GM12891 (cell line): ENCODE results near the gene PAFAH2.

Experiments used
- POLR2A ChIP-seq: IDR thresholded peaks from 2 replicates; pipeline ENCODE4 v1.6.1; 2011; ENCODE audit warnings: low read depth, low read length, control low read depth
- POLR2AphosphoS5 ChIP-seq: IDR thresholded peaks from 2 replicates; pipeline ENCODE4 v1.6.1; 2011; ENCODE audit warnings: low read depth, low read length, control low read depth

DNA sequence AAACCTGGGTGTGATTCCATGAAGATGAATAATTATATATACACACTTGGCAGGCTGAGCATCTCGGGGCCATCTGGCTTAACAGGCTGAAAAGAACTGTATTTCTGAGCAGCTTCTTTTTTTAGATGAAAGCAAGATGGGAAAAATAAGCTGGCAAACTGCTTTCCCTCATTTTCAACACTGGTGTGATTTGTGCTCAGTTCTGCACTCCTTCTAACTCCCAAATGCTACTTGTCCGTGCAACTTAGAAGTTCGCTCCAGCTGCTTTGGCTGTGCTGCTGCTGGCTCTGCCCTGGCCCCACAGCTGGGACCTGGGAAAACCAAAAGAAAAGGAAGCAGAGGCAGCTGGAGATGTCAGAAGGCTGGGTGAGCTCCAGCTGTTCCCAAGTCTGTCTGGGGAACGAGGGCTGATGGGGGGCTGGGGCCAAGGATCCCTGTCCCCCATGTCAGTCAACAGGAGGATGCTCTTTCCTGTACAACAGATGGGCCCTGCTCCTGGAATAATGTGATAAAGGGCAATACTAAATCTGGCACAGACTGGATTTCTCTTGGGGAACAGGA is 44.9 kb downstream of the PAFAH2 start:
- TF ChIP-seq POLR2A, result no peak
- no peak for TF ChIP-seq POLR2AphosphoS5
